MM.1S (cell line): ENCODE results near the gene CLP1.
"Not testable (repeated sequence)": the region's sequence is repeated elsewhere in the genome, so short reads cannot be mapped to it uniquely, and the experiment has no call there.

ENCODE experiments used
- DNase-seq: peaks from one replicate; pipeline ENCODE4 v3.0.0-alpha.2; 2015
- H2AFZ ChIP-seq: fragments of 300-600 bp; sonication (generic); 2 replicates; pipeline ENCODE4 v1.6.0; 2016; ENCODE audit warnings: antibody characterized with exemption, low read length
- H3F3A ChIP-seq: fragments of 300-600 bp; sonication (generic); 2 replicates; pipeline ENCODE4 v1.6.1; 2016; ENCODE audit warnings: mild to moderate bottlenecking, antibody characterized with exemption, low read length, moderate library complexity, mixed read lengths; ENCODE audit not compliant: insufficient read depth
- H3K27ac ChIP-seq: fragments of 300-600 bp; sonication (generic); 2 replicates; pipeline ENCODE4 v1.5.1; 2016; ENCODE audit warnings: mild to moderate bottlenecking, low read length
- H3K27me3 ChIP-seq: fragments of 300-600 bp; sonication (generic); replicated peaks from 2 replicates; pipeline ENCODE4 v1.6.0; 2016; ENCODE audit warnings: low read length; ENCODE audit not compliant: insufficient read depth
- H3K36me3 ChIP-seq: fragments of 300-600 bp; sonication (generic); replicated peaks from 2 replicates; pipeline ENCODE4 v1.6.1; 2016; ENCODE audit warnings: mild to moderate bottlenecking, low read length, mixed read lengths; ENCODE audit not compliant: insufficient read depth
- H3K4me1 ChIP-seq: fragments of 300-600 bp; sonication (generic); 2 replicates; pipeline ENCODE4 v1.6.1; 2016; ENCODE audit warnings: low read length, mixed read lengths
- H3K4me2 ChIP-seq: fragments of 300-600 bp; sonication (generic); 2 replicates; pipeline ENCODE4 v1.6.0; 2016; ENCODE audit warnings: low read depth, low read length
- H3K4me3 ChIP-seq: fragments of 300-600 bp; sonication (generic); 2 replicates; pipeline ENCODE4 v1.5.1; 2016; ENCODE audit warnings: low read length, mixed read lengths
- H3K79me2 ChIP-seq: fragments of 300-600 bp; sonication (generic); 2 replicates; pipeline ENCODE4 v1.6.1; 2016; ENCODE audit warnings: mixed run types, low read length, mixed read lengths
- H3K9ac ChIP-seq: fragments of 300-600 bp; sonication (generic); 2 replicates; pipeline ENCODE4 v1.6.1; 2016; ENCODE audit warnings: low read length, mixed read lengths
- H3K9me2 ChIP-seq: fragments of 300-600 bp; sonication (generic); replicated peaks from 2 replicates; pipeline ENCODE4 v1.6.1; 2016; ENCODE audit warnings: mild to moderate bottlenecking, low read length, mixed read lengths; ENCODE audit not compliant: insufficient read depth
- H3K9me3 ChIP-seq: fragments of 300-600 bp; sonication (generic); replicated peaks from 2 replicates; pipeline ENCODE4 v1.6.1; 2016; ENCODE audit warnings: mild to moderate bottlenecking, low read length, mixed read lengths; ENCODE audit not compliant: insufficient read depth
- H4K20me1 ChIP-seq: fragments of 300-600 bp; sonication (generic); 2 replicates; pipeline ENCODE4 v1.6.1; 2016; ENCODE audit warnings: mild to moderate bottlenecking, low read length, moderate library complexity, mixed read lengths; ENCODE audit not compliant: insufficient read depth
- EZH2 ChIP-seq: fragments of 300-600 bp; sonication (generic); optimal IDR thresholded peaks from 2 replicates; pipeline ENCODE3; 2017; ENCODE audit warnings: low read depth, mild to moderate bottlenecking, antibody characterized with exemption, low read length, mixed read lengths
- EZH2phosphoT487 ChIP-seq: fragments of 300-600 bp; sonication (generic); IDR thresholded peaks from 2 replicates; pipeline ENCODE4 v1.6.1; 2018; ENCODE audit warnings: antibody characterized with exemption, low read length
- TF ChIP-seq, protein P1 (sequence below): fragments of 300-600 bp; sonication (generic); IDR thresholded peaks from 2 replicates; pipeline ENCODE4 v1.5.1; 2016; ENCODE audit warnings: antibody characterized with exemption, low read length, mixed read lengths

The CLP1 gene

DNA sequence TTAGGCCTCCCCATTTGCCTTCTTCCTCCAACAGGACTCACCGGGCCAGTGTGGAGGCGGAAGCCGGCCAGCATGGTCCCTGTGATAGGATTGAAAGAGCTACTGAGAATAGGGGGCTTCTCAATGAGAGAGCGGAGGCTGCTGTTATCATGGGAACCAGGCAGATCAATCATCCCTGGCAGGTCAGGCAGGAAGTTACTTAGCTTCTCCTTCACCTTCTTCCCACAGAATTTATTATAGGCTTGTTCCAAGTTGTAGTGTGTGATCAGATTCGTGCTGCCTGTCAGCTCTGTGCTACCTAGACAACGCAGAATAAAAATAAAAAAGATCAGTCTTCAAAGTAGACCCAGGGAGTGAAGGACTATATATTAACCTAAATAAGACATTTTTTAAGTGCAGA, 47.4 kb downstream of the CLP1 start:
- H3K27ac ChIP-seq, result no peak overlapping the region
- H4K20me1 ChIP-seq, result no peaks in the 10 kb centered on the region
- H3K4me2 ChIP-seq, result no peak overlapping the region
- DNase-seq, result no peak
- H3K4me1 ChIP-seq, result no peaks in the 10 kb centered on the region
- no peaks in the 10 kb centered on the region for H3F3A ChIP-seq
- TF ChIP-seq EZH2, result no peak
- TF ChIP-seq, protein P1, sequence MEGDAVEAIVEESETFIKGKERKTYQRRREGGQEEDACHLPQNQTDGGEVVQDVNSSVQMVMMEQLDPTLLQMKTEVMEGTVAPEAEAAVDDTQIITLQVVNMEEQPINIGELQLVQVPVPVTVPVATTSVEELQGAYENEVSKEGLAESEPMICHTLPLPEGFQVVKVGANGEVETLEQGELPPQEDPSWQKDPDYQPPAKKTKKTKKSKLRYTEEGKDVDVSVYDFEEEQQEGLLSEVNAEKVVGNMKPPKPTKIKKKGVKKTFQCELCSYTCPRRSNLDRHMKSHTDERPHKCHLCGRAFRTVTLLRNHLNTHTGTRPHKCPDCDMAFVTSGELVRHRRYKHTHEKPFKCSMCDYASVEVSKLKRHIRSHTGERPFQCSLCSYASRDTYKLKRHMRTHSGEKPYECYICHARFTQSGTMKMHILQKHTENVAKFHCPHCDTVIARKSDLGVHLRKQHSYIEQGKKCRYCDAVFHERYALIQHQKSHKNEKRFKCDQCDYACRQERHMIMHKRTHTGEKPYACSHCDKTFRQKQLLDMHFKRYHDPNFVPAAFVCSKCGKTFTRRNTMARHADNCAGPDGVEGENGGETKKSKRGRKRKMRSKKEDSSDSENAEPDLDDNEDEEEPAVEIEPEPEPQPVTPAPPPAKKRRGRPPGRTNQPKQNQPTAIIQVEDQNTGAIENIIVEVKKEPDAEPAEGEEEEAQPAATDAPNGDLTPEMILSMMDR, result no peak
- TF ChIP-seq EZH2phosphoT487, result no peak
- no peaks in the 10 kb centered on the region for H3K9me2 ChIP-seq
- 0 out of 2 replicates have a peak, but pooled peaks cover 5% of the 10 kb centered on the region for H3K36me3 ChIP-seq
- H3K79me2 ChIP-seq, result peaks cover 18% of the 10 kb centered on the region
- no peak overlapping the region for H3K4me3 ChIP-seq
- H3K27me3 ChIP-seq, result no peaks in the 10 kb centered on the region
- H3K9ac ChIP-seq, result no peak overlapping the region
- H2AFZ ChIP-seq, result no peak overlapping the region
- H3K9me3 ChIP-seq, result no peaks in the 10 kb centered on the region

DNA sequence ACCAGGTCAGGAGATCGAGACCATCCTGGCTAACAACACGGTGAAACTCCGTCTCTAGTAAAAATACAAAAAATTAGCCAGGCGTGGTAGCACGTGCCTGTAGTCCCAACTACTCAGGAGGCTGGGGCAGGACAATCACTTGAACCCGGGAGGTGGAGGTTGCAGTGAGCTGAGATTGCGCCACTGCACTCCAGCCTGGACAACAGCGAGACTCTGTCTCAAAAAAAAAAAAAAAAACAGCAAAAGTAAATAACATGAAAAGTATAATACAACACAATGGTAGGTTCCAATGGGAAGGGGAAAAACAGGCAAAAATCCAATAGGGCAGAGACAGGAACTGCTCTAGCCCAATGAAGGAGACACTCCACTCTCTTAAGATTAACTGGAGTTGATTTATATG, 47.9 kb downstream of the CLP1 start:
- not testable (repeated sequence) for H3K9me3 ChIP-seq, H3K9ac ChIP-seq, H3K4me2 ChIP-seq, H3F3A ChIP-seq, H4K20me1 ChIP-seq, H3K27me3 ChIP-seq, H3K27ac ChIP-seq, H3K36me3 ChIP-seq, DNase-seq, H3K4me3 ChIP-seq, H3K9me2 ChIP-seq, H3K4me1 ChIP-seq, H2AFZ ChIP-seq
- peaks cover 23% of the 10 kb centered on the region for H3K79me2 ChIP-seq

DNA sequence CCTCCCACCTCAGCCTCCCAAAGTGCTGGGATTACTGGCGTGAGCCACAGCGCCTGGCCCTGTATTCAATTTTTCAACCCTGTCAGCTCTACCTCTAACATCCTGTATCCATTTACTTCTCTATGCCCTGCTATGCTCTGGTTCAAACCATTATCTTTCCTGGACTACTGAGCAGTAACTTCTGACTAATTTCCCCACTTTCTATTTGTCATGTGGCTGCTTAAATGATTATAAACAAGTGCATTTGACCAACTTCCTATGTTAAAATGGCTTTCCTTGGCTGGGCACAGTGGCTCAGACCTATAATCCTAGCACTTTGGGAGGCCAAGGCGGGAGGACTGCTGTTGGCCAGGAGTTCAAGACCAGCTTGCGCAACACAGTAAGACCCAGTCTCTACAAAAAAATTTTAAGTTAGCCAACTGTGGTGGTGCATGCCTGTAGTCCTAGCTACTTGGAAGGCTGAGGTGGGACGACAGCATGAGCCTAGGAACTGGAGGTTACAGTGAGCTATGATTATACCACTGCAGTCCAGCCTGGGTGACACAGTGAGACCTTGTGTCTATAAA, 52.3 kb downstream of the CLP1 start:
- H3K4me2 ChIP-seq, result no peak overlapping the region

More for the DNA sequence above, 52.3 kb downstream of the CLP1 start:
- H2AFZ ChIP-seq, result no peak overlapping the region
- H3F3A ChIP-seq, result 0 out of 2 replicates have a peak, but pooled peaks cover 7% of the 10 kb centered on the region
- H3K36me3 ChIP-seq, result no peaks in the 10 kb centered on the region
- H3K4me1 ChIP-seq, result peaks cover 14% of the 10 kb centered on the region
- no peaks in the 10 kb centered on the region for H4K20me1 ChIP-seq
- no peaks in the 10 kb centered on the region for H3K27me3 ChIP-seq
- TF ChIP-seq EZH2, result no peak
- no peak for TF ChIP-seq EZH2phosphoT487
- TF ChIP-seq, protein P1, result no peak
- H3K27ac ChIP-seq, result no peak overlapping the region
- no peak overlapping the region for H3K4me3 ChIP-seq
- peaks cover 59% of the 10 kb centered on the region for H3K79me2 ChIP-seq
- no peaks in the 10 kb centered on the region for H3K9me3 ChIP-seq
- no peak overlapping the region for H3K9ac ChIP-seq
- H3K9me2 ChIP-seq, result no peaks in the 10 kb centered on the region
- DNase-seq, result no peak
